K562 (cell line): ENCODE results near the gene UBE2I. TPM values are rescaled to one million over a fixed set of nuclear protein-coding genes. Genes with fewer than 3 reads are reported as not detected.
"Not testable (repeated sequence)": the region's sequence is repeated elsewhere in the genome, so short reads cannot be mapped to it uniquely, and the experiment has no call there.

Source experiments
- ATAC-seq: fragments of 200-7000 bp; cut with Tn5 transposase; 3 replicates; pipeline ENCODE4 v1.9.1; 2020; ENCODE audit warnings: moderate library complexity
- BruUV-seq: library from RNA; stranded (reverse); fragments of 400-500 nt; replicated peaks from 2 replicates; lab custom pipeline; 2021; lab: Mats Ljungman, UMichigan
- CTCF ChIA-PET: fragments of 300-600 bp; formaldehyde crosslinking; extraction: SDS; loops from one replicate; lab custom pipeline; 2021; ENCODE audit warnings: low intra/inter-chr PET ratio; lab: Yijun Ruan, JAX
- POLR2A ChIA-PET: fragments of 300-600, 350-650 bp; sonication (Branson Sonifier 250); formaldehyde crosslinking; extraction: SDS; loops from one replicate; lab custom pipeline; 2021; ENCODE audit warnings: antibody characterized with exemption, inconsistent platforms; lab: Yijun Ruan, JAX
- DNase-seq, 4 experiments: peaks; one replicate each; pipeline versions ENCODE4 v3.0.0 to v3.0.0-alpha.2; 2011 to 2018; ENCODE audit warnings: low spot score in 3 of 4, mixed read lengths in 3 of 4; ENCODE audit errors: extremely low read depth in 1 of 4
- FAIRE-seq: peaks from 2 replicates; lab custom pipeline; 2011; peaks lifted over from hg19 to GRCh38; lab: Jason Lieb, UNC
- H2AFZ ChIP-seq: 2 replicates; pipeline ENCODE4 v1.6.0; 2011; ENCODE audit warnings: low read depth, low read length, control low read depth, inconsistent platforms
- H3K27ac ChIP-seq: fragments of 200-600 bp; 3 replicates; pipeline ENCODE4 v1.8.0; 2011; ENCODE audit warnings: low read depth, mild to moderate bottlenecking, control low read depth, inconsistent platforms, low read length, moderate library complexity, mixed read lengths; ENCODE audit errors: extremely low read depth
- H3K27me3 ChIP-seq, 2 experiments: fragments of 300-600 bp in 1 of 2; 2 replicates in 1 of 2; 3 replicates in 1 of 2; pipeline versions ENCODE4 v1.6.0 to v1.8.0; 2011; ENCODE audit warnings: inconsistent platforms in 2 of 2, low read length in 2 of 2, mild to moderate bottlenecking in 1 of 2, mixed read lengths in 1 of 2, moderate library complexity in 1 of 2; ENCODE audit not compliant: control insufficient read depth in 2 of 2, insufficient read depth in 2 of 2
- H3K36me3 ChIP-seq: fragments of 300-600 bp; 3 replicates; pipeline ENCODE4 v1.8.0; 2011; ENCODE audit warnings: mild to moderate bottlenecking, low read length, inconsistent platforms; ENCODE audit not compliant: control insufficient read depth, insufficient read depth
- H3K4me1 ChIP-seq, 2 experiments: fragments of 200-600 bp in 1 of 2; replicated peaks in 1 of 2; 2 replicates in 1 of 2; 3 replicates in 1 of 2; pipeline versions ENCODE4 v1.5.1 to v1.8.0; 2011; ENCODE audit warnings: inconsistent platforms in 2 of 2, low read length in 2 of 2, mild to moderate bottlenecking in 1 of 2, mixed read lengths in 1 of 2, moderate library complexity in 1 of 2; ENCODE audit not compliant: control insufficient read depth in 2 of 2, insufficient read depth in 2 of 2
- H3K4me2 ChIP-seq: 2 replicates; pipeline ENCODE4 v1.6.1; 2011; ENCODE audit warnings: low read length, control low read depth, inconsistent platforms, mixed read lengths; ENCODE audit not compliant: insufficient read depth
- H3K4me3 ChIP-seq: fragments of 200-600 bp; sonication (generic), shearing (Covaris generic); 2 replicates; pipeline ENCODE4 v1.5.1; 2016; ENCODE audit warnings: control low read depth, inconsistent platforms
- H3K79me2 ChIP-seq: fragments of 200-600 bp; 3 replicates; pipeline ENCODE4 v1.8.0; 2011; ENCODE audit warnings: low read length, inconsistent platforms; ENCODE audit not compliant: control insufficient read depth, insufficient read depth
- H3K9ac ChIP-seq, 2 experiments: 2 replicates each; pipeline versions ENCODE4 v1.6.0 to v1.6.1; 2011; ENCODE audit warnings: low read depth in 2 of 2, low read length in 2 of 2, control low read depth in 1 of 2, inconsistent platforms in 1 of 2, mild to moderate bottlenecking in 1 of 2, mixed read lengths in 1 of 2; ENCODE audit not compliant: insufficient read depth in 1 of 2
- H3K9me1 ChIP-seq: one replicate; pipeline ENCODE4 v1.6.0; 2011; ENCODE audit warnings: inconsistent platforms, mild to moderate bottlenecking, low read length, moderate library complexity; ENCODE audit not compliant: control insufficient read depth, insufficient read depth
- H3K9me3 ChIP-seq: replicated peaks from 2 replicates; pipeline ENCODE4 v1.5.1; 2011; ENCODE audit warnings: low read depth, low read length, inconsistent platforms; ENCODE audit not compliant: control insufficient read depth, insufficient read depth
- H4K20me1 ChIP-seq: replicated peaks from 2 replicates; pipeline ENCODE4 v1.6.1; 2011; ENCODE audit warnings: low read length, inconsistent platforms, mixed read lengths; ENCODE audit not compliant: control insufficient read depth, insufficient read depth
- ARNT ChIP-seq, 2 experiments: fragments of 450-650 bp; IDR thresholded peaks; 2 replicates each; pipeline ENCODE4 v1.6.1; 2016; ENCODE audit warnings: mild to moderate bottlenecking in 1 of 2
- HNRNPH1 ChIP-seq: fragments of 200-400 bp; formaldehyde crosslinking; optimal IDR thresholded peaks from 2 replicates; pipeline ENCODE3; 2017; ENCODE audit warnings: low read depth, mild to moderate bottlenecking, low read length, moderate library complexity
- MAX ChIP-seq: sonication (generic); formaldehyde crosslinking; IDR thresholded peaks from 2 replicates; pipeline ENCODE4 v1.9.0; 2022; ENCODE audit warnings: mild to moderate bottlenecking, missing genetic modification reagents
- MLLT1 ChIP-seq, 2 experiments: fragments of 450-650 bp; IDR thresholded peaks; 2 replicates each; pipeline ENCODE4 v1.6.1; 2016
- NCOR1 ChIP-seq: fragments of 450-650 bp; IDR thresholded peaks from 2 replicates; pipeline ENCODE4 v1.6.1; 2016; ENCODE audit warnings: mild to moderate bottlenecking, moderate library complexity
- RFX5 ChIP-seq: IDR thresholded peaks from 2 replicates; pipeline ENCODE4 v1.6.1; 2011; ENCODE audit warnings: low read depth, mild to moderate bottlenecking, improper control_type of control experiment, low read length
- ZNF121 ChIP-seq: sonication (generic); formaldehyde crosslinking; conservative IDR thresholded peaks from 2 replicates; pipeline ENCODE4 v1.8.0; 2022; ENCODE audit warnings: missing genetic modification reagents
- ZNF282 ChIP-seq: sonication (generic); formaldehyde crosslinking; IDR thresholded peaks from 2 replicates; pipeline ENCODE4 v1.8.1; 2023; ENCODE audit warnings: missing genetic modification reagents
- whole genome bisulfite sequencing: fragments of 100-300 bp; shearing (Covaris generic); methylation state at CpG from one replicate; pipeline ENCODE4 v1.1.6; 2016; ENCODE audit warnings: low coverage, mixed read lengths; ENCODE audit not compliant: insufficient coverage; ENCODE audit errors: missing lambda C conversion rate; 5-methylcytosine and 5-hydroxymethylcytosine counted together
- in situ Hi-C: fragments of 300-500 bp; cut with MboI; formaldehyde crosslinking; loops from 4 replicates; pipeline ENCODE4 v1.15.0; 2018; ENCODE audit warnings: inconsistent platforms, mixed read lengths
- intact Hi-C: fragments of 100-400 bp; cut with micrococcal nuclease; formaldehyde crosslinking; loops from 2 replicates; pipeline ENCODE4 v1.14.2; 2022
- polyA plus RNA-seq, 8 experiments: library from polyadenylated mRNA; depleted of rRNA in 4 of 8; stranded (reverse) in 5 of 8; unstranded in 3 of 8; fragments of >200 nt; fragmentation: Nextera tagmentation in 2 of 8; fragmentation: Illumina TruSeq in 1 of 8; extraction: Ambion mirVana in 2 of 8; extraction: Trizol in 1 of 8; gene quantifications; 2 replicates each; pipeline versions ENCODE4 v1.2.1 to v1.2.3, GENCODE V29; 2011 to 2014; ENCODE audit warnings: inconsistent platforms in 1 of 8, missing spikeins in 1 of 8
- total RNA-seq, 7 experiments: library from RNA; depleted of rRNA in 6 of 7; stranded (reverse); fragments of >200 nt in 6 of 7; fragmentation: Illumina TruSeq in 2 of 7; extraction: Trizol in 2 of 7; gene quantifications; 2 replicates each; pipeline versions ENCODE4 v1.2.1 to v1.2.3, GENCODE V29; 2011 to 2021; ENCODE audit warnings: low replicate concordance in 1 of 7
- TF ChIP-seq, protein P1 (sequence below): fragments of 150-350 bp; conservative IDR thresholded peaks from 2 replicates; pipeline ENCODE4 v1.6.1; 2014; ENCODE audit warnings: low read length

UBE2I gene
- total and polyA plus RNA-seq, 9 of the 15 experiments (the other 6 are each of a cell fraction or from before 2014, with no cell fraction given): 36.6 to 254 (median 104) TPM

DNA sequence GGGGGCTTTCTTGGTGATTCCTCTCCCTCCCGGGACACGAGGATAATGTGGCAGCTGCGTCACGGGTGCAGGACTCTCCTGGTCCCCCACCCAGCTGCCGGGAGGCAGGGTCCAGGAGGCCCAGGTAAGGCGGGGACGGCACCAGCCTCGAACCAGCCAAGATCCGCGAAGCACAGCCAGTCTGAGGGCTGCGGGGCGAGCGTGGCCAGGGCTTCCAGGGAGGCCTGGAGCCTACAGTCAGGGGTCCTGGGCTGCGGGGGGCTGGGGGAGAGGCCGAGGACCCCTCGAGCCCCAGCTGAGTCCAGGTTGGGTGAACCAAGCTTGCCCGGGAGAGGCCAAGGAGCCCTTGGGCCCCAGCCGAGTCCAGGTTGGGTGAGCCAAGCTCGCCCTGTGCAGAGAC lies 43.6 kb upstream of the UBE2I start (continued):
- no peak for TF ChIP-seq MAX (CRISPR knock-in tag)
- TF ChIP-seq ARNT (IDR thresholded peaks at IDR 0.05): no peak

DNA sequence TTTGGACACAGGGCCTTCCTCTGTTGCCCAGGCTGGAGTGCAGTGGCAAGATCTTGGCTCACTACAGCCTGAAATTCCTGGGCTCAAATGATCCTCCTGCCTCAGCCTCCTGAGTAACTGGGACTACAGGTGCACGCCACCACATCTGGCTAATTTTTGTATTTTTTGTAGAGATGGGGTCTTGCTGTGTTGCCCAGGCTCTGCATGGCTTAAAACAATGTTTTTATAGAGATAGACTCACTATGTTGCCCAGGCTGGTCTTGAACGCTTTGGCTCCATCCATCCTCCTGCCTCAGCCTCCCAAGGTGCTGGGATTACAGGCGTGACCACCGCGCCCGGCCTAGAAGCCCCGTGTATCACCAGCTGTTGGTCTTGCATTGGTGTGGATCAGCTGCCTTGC lies 40.0 kb upstream of the UBE2I start:
- intact Hi-C loops, ATAC-seq, H3K79me2 ChIP-seq, FAIRE-seq, H3K27ac ChIP-seq, H4K20me1 ChIP-seq, H3K9me3 ChIP-seq, H3K9me1 ChIP-seq, in situ Hi-C loops, BruUV-seq, DNase-seq, H3K9ac ChIP-seq, H3K36me3 ChIP-seq, H3K4me2 ChIP-seq, H3K4me3 ChIP-seq, CTCF ChIA-PET: not testable (repeated sequence)
- Histone ChIP-seq H2AFZ (peak overlapping the region; percentile 81; the same call in 1 of the 2 replicates), H3K4me1 (peaks cover 3 to 21% of the 10 kb centered on the region in 2 experiments; a peak in 3 of 5 replicates), H3K27me3 (peaks cover 2 to 12% of the 10 kb centered on the region in 2 experiments; a peak in 3 of 5 replicates)
- WGBS: 66% methylated on average over 7 of the region's 7 CpGs
- peak; percentile 91 for TF ChIP-seq ZNF121 (CRISPR knock-in tag)
- POLR2A ChIA-PET: interaction anchor here (1.4 kb wide), 1 partner anchor 8 kb away, joined by 3 read pairs; no protein-coding TSS in a partner anchor

GRCh38 chr16:1271380-1271723 lies 38.1 kb upstream of the UBE2I start:
- H2AFZ ChIP-seq: no peak overlapping the region
- H3K9me3 ChIP-seq: no peaks in the 10 kb centered on the region
- H3K27me3 ChIP-seq: peaks cover 0 to 16% of the 10 kb centered on the region in 2 experiments; a peak in 3 of 5 replicates
- FAIRE-seq: no peak
- H3K9ac ChIP-seq: peak overlapping the region in 1 of 2 experiments; percentile 58; a peak in 2 of 4 replicates
- ChIA-PET CTCF (interaction anchor here (0.7 kb wide), 1 partner anchor 73 kb away, joined by 3 read pairs; no protein-coding TSS in a partner anchor), POLR2A (interaction anchor here (0.5 kb wide), 1 partner anchor 634 kb away, joined by 3 read pairs; no protein-coding TSS in a partner anchor)
- no peaks in the 10 kb centered on the region for H4K20me1 ChIP-seq
- BruUV-seq: no TSS peak
- H3K4me2 ChIP-seq: no peak overlapping the region
- no peak overlapping the region for H3K27ac ChIP-seq
- no peaks in the 10 kb centered on the region for H3K9me1 ChIP-seq
- ATAC-seq: no peak
- WGBS: 26% methylated on average over 12 of the region's 12 CpGs
- H3K79me2 ChIP-seq: no peaks in the 10 kb centered on the region
- intact Hi-C loops: no loop called here
- in situ Hi-C loops: no loop called here
- H3K36me3 ChIP-seq: no peaks in the 10 kb centered on the region
- no peak overlapping the region for H3K4me3 ChIP-seq
- H3K4me1 ChIP-seq: peaks cover 3 to 27% of the 10 kb centered on the region in 2 experiments; a peak in 3 of 5 replicates
- DNase-seq: no peak
- TF ChIP-seq ZNF282 (CRISPR knock-in tag) (no peak), HNRNPH1 (no peak), NCOR1 (no peak), MLLT1 (IDR thresholded peaks at IDR 0.05) (no peak), RFX5 (no peak)
- TF ChIP-seq, protein P1, sequence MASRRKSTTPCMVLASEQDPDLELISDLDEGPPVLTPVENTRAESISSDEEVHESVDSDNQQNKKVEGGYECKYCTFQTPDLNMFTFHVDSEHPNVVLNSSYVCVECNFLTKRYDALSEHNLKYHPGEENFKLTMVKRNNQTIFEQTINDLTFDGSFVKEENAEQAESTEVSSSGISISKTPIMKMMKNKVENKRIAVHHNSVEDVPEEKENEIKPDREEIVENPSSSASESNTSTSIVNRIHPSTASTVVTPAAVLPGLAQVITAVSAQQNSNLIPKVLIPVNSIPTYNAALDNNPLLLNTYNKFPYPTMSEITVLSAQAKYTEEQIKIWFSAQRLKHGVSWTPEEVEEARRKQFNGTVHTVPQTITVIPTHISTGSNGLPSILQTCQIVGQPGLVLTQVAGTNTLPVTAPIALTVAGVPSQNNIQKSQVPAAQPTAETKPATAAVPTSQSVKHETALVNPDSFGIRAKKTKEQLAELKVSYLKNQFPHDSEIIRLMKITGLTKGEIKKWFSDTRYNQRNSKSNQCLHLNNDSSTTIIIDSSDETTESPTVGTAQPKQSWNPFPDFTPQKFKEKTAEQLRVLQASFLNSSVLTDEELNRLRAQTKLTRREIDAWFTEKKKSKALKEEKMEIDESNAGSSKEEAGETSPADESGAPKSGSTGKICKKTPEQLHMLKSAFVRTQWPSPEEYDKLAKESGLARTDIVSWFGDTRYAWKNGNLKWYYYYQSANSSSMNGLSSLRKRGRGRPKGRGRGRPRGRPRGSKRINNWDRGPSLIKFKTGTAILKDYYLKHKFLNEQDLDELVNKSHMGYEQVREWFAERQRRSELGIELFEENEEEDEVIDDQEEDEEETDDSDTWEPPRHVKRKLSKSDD: no peak
